Natural killer cell treated with Interleukin-12 subunit alpha and Interleukin-12 subunit beta and Interleukin-15 and Interleukin-18, amount 100 ng/mL, for 72 hours (primary cell): ENCODE measurements around the gene PARVB. TPM values are rescaled to one million over a fixed set of nuclear protein-coding genes. Genes with fewer than 3 reads are reported as not detected.

Experiments
- ATAC-seq, 2 donors: fragments of 150-1000 bp; cut with Tn5 transposase in 1 of 2; sonication (Bioruptor Pico), chemical (Tn5 transposase) in 1 of 2; 2 replicates each; pipeline ENCODE4 v1.10.0; 2021
- DNase-seq: peaks from one replicate; pipeline ENCODE4 v3.0.0; 2022; ENCODE audit warnings: low spot score
- H3K27ac Mint-ChIP-seq, 2 donors: 1 replicate in 1 of 2; 2 replicates in 1 of 2; pipeline ENCODE4 v1.8.0; 2022; ENCODE audit warnings: mixed read lengths in 2 of 2, mild to moderate bottlenecking in 1 of 2, moderate library complexity in 1 of 2
- H3K27me3 Mint-ChIP-seq, 2 donors: 1 replicate in 1 of 2; 2 replicates in 1 of 2; pipeline ENCODE4 v1.8.0; 2022; ENCODE audit warnings: mixed read lengths in 2 of 2
- H3K36me3 Mint-ChIP-seq: one replicate; pipeline ENCODE4 v1.8.0; 2022; ENCODE audit warnings: mixed read lengths
- H3K4me1 Mint-ChIP-seq, 2 donors: 1 replicate in 1 of 2; 2 replicates in 1 of 2; pipeline ENCODE4 v1.8.0; 2022; ENCODE audit warnings: low read depth in 2 of 2, mixed read lengths in 2 of 2, mild to moderate bottlenecking in 1 of 2
- H3K4me3 Mint-ChIP-seq: one replicate; pipeline ENCODE4 v1.8.0; 2022; ENCODE audit warnings: mixed read lengths
- H3K9me3 Mint-ChIP-seq: 2 replicates; pipeline ENCODE4 v1.8.0; 2022; ENCODE audit warnings: mixed read lengths
- total RNA-seq, 2 donors: library from RNA; stranded (reverse); gene quantifications; one replicate each; pipeline ENCODE4 v1.2.3, GENCODE V29; 2022

Gene PARVB
- total RNA-seq, 2 donors from 2014 or later: 16.9 to 61.3 TPM

DNA sequence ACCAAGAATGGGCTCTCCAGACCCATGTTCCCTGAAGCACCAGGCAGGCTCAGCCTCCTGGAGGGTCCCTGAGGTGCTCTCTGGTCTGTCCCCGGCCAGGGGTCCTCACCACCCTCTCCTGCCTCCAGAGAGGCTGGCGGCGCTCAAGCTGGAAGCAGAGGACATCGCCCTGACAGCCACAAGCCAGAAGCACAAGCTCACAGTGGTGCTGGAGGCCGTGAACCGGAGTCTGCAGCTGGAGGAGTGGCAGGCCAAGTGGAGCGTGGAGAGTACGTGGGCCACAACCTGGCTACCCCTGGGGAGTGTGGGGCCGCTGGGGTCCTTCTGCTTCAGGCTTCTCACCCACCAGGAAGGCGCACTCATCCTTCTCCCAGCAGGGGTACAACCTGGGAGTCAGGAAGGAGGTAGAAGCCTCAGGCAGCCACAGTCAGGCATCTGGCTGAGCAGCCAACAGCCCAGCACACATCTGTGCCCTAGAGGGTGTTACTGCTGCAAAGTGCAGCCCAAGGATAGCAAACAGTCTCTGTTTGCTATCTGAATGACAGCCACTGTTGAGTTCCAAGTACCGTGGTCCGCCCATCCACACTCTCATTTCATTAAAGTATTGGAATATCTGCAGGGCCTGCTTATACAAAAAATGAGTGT lies 165.0 kb downstream of the PARVB start:
- no peaks in the 10 kb centered on the region for H3K27me3 Mint-ChIP-seq
- ATAC-seq (no peak), DNase-seq (no peak)
- H3K27ac Mint-ChIP-seq: no peak overlapping the region
- peaks cover 6% of the 10 kb centered on the region for H3K36me3 Mint-ChIP-seq
- no peaks in the 10 kb centered on the region for H3K9me3 Mint-ChIP-seq
- H3K4me1 Mint-ChIP-seq: peaks cover 25 to 29% of the 10 kb centered on the region in 2 donors
- H3K4me3 Mint-ChIP-seq: no peak overlapping the region

DNA sequence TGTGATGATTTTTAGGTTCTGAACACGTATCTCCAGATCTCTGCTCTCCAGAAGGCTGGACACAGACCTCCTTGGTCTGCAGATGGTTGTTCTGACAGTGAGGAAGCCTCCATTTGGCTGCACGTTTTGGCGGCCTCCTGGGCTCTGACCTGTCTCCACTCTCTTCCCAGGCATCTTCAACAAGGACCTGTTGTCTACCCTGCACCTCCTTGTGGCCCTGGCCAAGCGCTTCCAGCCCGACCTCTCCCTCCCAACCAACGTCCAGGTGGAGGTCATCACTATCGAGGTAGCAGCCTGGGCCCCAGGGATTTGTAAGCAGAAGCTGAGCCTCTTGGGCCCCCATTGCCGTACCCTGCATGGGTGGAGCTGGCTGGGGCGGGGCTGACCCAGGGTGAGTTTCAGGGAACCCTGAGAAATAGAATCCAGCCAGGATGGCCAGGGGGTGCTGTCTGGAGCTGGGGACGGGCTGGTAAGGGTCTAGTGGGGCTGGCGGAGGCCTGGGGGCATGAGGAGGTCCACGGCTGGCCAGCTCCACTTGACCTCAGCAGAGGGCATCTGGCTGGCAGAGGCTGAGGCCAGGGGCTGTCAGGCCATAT lies 166.4 kb downstream of the PARVB start:
- peaks cover 10% of the 10 kb centered on the region for H3K36me3 Mint-ChIP-seq
- H3K4me3 Mint-ChIP-seq: no peak overlapping the region
- peaks cover 30 to 33% of the 10 kb centered on the region in 2 donors for H3K4me1 Mint-ChIP-seq
- DNase-seq (no peak), ATAC-seq (no peak)
- H3K27ac Mint-ChIP-seq: no peak overlapping the region
- no peaks in the 10 kb centered on the region for H3K9me3 Mint-ChIP-seq
- no peaks in the 10 kb centered on the region for H3K27me3 Mint-ChIP-seq

DNA sequence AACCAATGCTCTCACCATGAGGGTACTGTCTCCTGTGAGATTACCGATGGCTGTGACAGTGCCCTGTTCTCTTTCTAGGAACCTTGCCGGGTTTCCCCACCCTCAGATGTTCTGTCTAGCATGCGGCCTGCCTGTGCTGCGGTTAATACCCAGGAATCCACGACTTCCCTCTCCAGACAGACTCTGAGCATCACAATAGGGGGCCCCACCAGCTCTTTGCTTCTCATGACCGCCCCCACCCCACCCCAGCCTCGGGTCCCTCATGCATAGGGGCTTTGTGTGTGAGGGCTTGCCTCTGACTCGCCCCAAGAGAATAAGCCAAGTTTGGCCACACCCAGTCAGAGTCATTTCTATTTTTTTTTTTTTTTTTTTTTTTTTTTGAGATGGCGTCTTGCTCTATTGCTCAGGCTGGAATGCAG lies 166.9 kb downstream of the PARVB start:
- peaks cover 10% of the 10 kb centered on the region for H3K36me3 Mint-ChIP-seq
- DNase-seq (no peak), ATAC-seq (peak in 1 of 2 donors; percentile 64)
- no peaks in the 10 kb centered on the region for H3K9me3 Mint-ChIP-seq
- no peaks in the 10 kb centered on the region for H3K27me3 Mint-ChIP-seq
- H3K4me3 Mint-ChIP-seq: no peak overlapping the region
- H3K27ac Mint-ChIP-seq: no peak overlapping the region
- H3K4me1 Mint-ChIP-seq: peaks cover 29 to 33% of the 10 kb centered on the region in 2 donors

DNA sequence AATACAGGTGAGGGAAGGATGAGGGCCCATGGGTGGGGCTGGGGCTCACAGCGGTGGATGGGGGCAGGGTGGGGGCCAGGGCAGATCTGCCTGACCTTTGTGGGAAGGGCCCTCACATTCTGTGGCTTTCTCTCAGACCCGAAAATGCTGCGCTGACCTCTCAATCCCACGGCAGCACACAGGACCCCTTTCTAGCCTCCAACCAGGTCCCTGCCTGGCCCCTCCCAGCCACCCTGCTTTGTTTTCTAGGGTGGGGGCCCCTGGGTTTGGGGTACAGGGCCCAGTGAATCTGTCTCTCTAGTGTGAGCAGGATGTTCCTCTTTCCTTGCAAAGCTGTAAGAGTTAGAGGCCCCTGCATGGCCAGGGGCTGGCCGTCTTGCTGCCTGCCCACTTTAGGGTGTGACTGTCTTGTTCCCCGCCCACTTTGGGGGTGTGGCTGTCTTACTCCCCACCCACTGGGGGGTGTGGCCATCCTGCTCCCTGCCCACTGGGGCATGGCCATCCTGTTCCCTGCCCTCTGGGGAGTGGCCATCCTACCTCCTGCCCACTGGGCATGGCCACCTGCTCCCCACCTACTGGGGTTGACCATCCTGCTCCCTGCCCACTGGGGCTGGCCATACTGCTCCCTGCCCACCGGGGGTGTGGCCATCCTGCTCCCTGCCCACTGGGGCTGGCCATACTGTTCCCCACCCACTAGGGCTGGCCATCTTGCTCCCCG lies 168.2 kb downstream of the PARVB start:
- Mint-ChIP-seq H3K27me3 (no peaks in the 10 kb centered on the region), H3K27ac (no peak overlapping the region), H3K4me1 (peaks cover 28 to 31% of the 10 kb centered on the region in 2 donors), H3K36me3 (peaks cover 10% of the 10 kb centered on the region), H3K4me3 (no peak overlapping the region), H3K9me3 (no peaks in the 10 kb centered on the region)
- peak; percentile 62 to 73 for ATAC-seq
- no peak for DNase-seq

DNA sequence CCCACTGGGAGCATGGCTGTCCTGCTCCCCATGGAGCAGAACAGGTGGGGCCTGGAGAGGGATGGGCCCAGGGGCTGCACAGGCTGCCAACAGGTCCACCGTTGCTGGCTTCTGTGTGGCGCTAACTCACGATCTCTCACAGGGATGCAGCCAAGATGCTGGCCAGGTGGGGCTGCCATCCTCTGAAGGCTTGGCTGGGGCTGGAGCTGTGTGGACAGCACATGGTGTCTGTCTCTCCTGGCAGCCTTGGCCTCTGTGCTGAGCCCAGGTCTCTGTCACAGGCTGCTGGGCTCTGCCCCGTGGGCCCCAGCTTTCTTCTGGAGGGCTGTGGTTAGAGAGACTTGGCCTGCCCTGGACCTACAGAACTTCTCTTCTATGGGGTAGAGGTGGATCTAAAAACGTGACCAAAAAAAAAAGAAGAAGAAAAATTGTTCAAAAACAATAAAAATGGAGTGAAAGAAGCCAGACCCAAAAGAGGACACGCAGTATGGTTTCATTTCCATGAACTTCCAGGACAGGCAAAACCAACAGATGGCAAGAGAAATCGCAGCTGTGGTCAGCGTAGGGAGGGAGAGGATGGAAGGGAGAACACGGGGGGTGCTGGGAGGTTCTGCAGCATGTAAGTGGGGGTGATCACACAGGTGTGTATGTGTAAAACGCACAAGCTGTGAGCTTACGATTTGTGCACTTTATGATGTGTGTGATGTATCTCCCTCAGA lies 168.9 kb downstream of the PARVB start:
- Mint-ChIP-seq H3K27ac (peak overlapping the region in 1 of 2 donors; percentile 68), H3K36me3 (peaks cover 10% of the 10 kb centered on the region)
- no peak for ATAC-seq

DNA sequence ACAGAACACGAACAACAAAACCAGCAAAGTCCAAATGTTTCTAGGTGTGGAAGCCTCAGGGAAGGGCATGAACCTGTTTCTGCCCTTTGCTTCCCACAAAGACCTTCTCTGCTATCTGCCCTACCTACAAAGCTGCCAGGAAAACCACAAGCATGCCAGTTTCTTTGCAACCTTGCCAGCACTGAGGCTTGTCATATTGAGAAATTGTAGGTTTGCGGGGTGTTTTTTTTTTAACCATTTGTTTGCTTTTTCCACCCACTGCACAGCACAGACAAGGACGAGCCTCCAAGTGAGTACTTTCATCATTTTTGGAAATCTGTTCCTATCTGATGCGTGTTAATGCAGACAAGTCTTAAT lies 169.4 kb downstream of the PARVB start:
- peaks cover 14% of the 10 kb centered on the region for H3K36me3 Mint-ChIP-seq
- H3K27ac Mint-ChIP-seq: peak overlapping the region in 1 of 2 donors; percentile 68
- no peak for DNase-seq
- no peak overlapping the region for H3K4me3 Mint-ChIP-seq
- no peaks in the 10 kb centered on the region for H3K27me3 Mint-ChIP-seq
- H3K9me3 Mint-ChIP-seq: no peaks in the 10 kb centered on the region
- peaks cover 24 to 33% of the 10 kb centered on the region in 2 donors for H3K4me1 Mint-ChIP-seq
- ATAC-seq: no peak

More for the DNA sequence above, 168.9 kb downstream of the PARVB start:
- Mint-ChIP-seq H3K27me3 (no peaks in the 10 kb centered on the region), H3K4me1 (peaks cover 26 to 29% of the 10 kb centered on the region in 2 donors), H3K4me3 (peak overlapping the region; percentile 14), H3K9me3 (no peaks in the 10 kb centered on the region)
- DNase-seq: no peak

DNA sequence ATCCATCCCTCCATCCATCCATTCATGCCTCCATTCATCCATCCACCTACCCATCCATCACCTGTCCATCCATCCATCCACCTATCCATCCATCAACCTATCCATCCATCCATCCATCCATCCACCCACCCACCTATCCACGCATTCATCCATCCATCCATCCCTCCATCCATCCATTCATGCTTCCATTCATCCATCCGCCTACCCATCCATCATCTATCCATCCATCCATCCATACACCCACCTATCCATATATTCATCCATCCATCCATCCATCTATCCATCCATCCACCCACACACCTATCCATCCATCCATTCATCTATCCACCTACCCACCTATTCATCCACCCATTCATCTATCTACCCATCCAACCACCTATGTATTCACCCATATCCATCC lies 170.5 kb downstream of the PARVB start:
- H3K9me3 Mint-ChIP-seq: no peaks in the 10 kb centered on the region

DNA sequence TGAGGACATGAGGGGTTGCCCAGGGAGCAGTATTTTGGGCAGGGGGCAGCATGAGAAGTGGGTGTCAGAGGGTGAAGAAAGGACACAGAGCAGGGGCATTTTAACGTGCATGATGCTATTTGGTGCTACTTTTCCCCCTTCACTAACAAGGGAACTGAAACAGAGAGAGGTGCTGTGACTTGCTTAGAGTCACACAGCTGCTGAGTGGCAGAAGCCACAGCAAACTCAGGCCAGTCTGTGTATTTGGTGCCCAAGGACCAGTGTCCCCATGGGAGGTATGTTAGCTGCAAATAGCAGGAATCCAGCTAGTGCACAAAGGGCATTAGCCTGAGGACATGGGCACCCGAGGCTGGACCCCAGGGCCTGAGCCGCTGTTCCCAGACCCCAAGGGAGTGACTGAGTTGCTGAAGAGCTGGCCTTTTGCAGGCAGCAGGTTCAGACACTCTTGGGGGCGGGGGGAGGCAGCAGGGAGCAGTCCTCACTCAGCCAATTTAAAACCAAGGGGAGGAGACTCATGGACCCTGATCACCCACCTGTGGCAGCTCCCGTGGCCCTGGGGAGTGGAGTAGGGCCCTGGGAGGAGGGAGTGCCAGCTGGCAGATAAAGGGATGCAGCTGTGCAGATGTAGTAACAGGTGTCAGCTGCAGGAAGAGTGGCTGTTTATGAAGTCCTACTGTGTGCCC lies 171.2 kb downstream of the PARVB start:
- Mint-ChIP-seq H3K4me1 (peaks cover 36 to 45% of the 10 kb centered on the region in 2 donors), H3K27me3 (no peaks in the 10 kb centered on the region), H3K4me3 (no peak overlapping the region), H3K27ac (no peak overlapping the region), H3K9me3 (no peaks in the 10 kb centered on the region), H3K36me3 (peaks cover 25% of the 10 kb centered on the region)
- DNase-seq (no peak), ATAC-seq (no peak)

More for the DNA sequence above, 170.5 kb downstream of the PARVB start:
- ATAC-seq: no peak
- H3K27ac Mint-ChIP-seq: no peak overlapping the region
- no peak for DNase-seq
- H3K36me3 Mint-ChIP-seq: peaks cover 24% of the 10 kb centered on the region
- H3K27me3 Mint-ChIP-seq: no peaks in the 10 kb centered on the region
- H3K4me3 Mint-ChIP-seq: no peak overlapping the region
- peaks cover 32 to 44% of the 10 kb centered on the region in 2 donors for H3K4me1 Mint-ChIP-seq

DNA sequence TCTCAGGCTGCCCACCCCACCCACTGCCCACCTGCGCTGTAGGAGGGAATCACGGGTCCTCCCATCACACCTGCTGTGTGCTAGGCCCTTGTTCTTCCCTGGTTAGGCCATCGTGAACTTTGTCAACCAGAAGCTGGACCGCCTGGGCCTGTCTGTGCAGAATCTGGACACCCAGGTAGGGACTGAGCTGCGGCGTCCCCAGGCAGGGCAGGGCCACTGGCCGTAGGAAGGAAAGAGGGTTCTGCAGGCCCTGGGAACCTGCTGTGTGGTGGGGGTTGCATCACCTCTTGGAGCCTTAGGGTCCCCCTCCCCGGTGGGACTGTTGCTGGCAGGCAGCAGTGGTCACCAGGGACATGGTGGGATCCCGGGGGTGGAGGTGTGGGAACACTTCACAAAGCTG lies 172.1 kb downstream of the PARVB start:
- Mint-ChIP-seq H3K36me3 (peaks cover 25% of the 10 kb centered on the region), H3K4me1 (peaks cover 41 to 45% of the 10 kb centered on the region in 2 donors), H3K4me3 (no peak overlapping the region), H3K27me3 (no peaks in the 10 kb centered on the region), H3K9me3 (no peaks in the 10 kb centered on the region), H3K27ac (no peak overlapping the region)
- no peak for ATAC-seq
- no peak for DNase-seq

DNA sequence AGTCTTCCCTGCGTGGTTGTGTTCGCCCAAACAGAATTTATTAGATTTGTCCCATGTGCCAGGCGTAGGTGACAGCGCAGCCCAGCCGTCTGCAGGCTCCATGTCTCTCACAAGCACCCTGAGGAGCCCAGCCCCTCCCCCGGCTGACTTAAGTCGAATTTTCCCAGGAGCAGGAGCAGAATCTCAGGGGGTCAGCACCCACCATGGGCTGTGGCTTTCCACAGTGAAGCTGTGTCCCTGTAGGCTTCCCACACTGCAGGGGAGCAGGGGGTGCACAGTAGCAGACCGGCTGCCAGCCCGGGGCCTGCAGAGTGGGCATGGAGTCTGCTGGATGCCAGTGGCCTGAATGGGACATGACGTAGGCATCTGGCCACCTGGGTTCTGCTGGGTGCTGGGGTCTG lies 172.6 kb downstream of the PARVB start:
- no peak for ATAC-seq
- peaks cover 39 to 42% of the 10 kb centered on the region in 2 donors for H3K4me1 Mint-ChIP-seq
- H3K36me3 Mint-ChIP-seq: peaks cover 25% of the 10 kb centered on the region

DNA sequence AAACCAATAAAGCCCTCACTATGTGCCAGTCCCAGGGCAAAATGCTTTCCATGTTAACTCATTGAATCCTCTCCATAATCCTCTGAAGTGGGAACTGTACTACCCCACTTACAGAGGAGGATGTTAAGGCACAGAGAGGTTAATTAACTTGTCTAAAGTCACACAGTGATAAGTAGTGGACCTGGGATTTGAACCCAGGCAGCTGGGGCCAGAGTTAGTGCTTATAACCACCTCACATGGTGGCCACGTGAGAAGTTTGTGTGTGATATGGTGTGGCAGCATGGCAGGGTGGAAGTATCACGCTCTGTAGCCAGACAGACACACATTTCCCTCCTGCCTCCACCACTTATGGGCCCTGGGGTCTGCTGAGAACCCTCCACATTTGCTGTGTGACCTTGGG lies 173.2 kb downstream of the PARVB start:
- H3K36me3 Mint-ChIP-seq: peaks cover 25% of the 10 kb centered on the region
- H3K4me3 Mint-ChIP-seq: no peak overlapping the region
- H3K9me3 Mint-ChIP-seq: no peaks in the 10 kb centered on the region
- H3K27me3 Mint-ChIP-seq: no peaks in the 10 kb centered on the region
- no peak for ATAC-seq
- H3K4me1 Mint-ChIP-seq: peaks cover 40 to 41% of the 10 kb centered on the region in 2 donors
- DNase-seq: no peak
- no peak overlapping the region for H3K27ac Mint-ChIP-seq

More for the DNA sequence above, 172.6 kb downstream of the PARVB start:
- no peaks in the 10 kb centered on the region for H3K27me3 Mint-ChIP-seq
- no peak for DNase-seq
- no peak overlapping the region for H3K4me3 Mint-ChIP-seq
- no peak overlapping the region for H3K27ac Mint-ChIP-seq
- H3K9me3 Mint-ChIP-seq: no peaks in the 10 kb centered on the region

DNA sequence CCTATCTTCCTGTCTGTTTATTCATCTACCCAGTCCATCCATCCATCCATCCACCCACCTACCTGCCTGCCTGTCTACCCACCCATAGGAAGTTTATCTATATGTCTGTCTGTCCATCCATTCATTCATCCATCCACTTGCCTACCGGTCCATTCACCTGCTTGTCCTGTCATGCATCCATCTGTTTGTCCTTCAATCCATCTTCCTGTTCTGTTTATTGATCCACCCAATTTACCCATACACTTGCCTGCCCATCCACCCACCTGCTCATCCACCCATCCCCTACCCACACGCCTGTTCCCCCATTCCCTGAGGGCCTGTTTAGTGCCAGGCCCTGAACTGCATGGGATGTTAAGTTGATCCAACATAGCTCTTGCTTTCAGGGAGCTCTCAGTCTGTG lies 175.1 kb downstream of the PARVB start:
- Mint-ChIP-seq H3K4me1 (peaks cover 24 to 26% of the 10 kb centered on the region in 2 donors), H3K27ac (no peak overlapping the region), H3K27me3 (no peaks in the 10 kb centered on the region), H3K9me3 (no peaks in the 10 kb centered on the region), H3K4me3 (no peak overlapping the region), H3K36me3 (peaks cover 19% of the 10 kb centered on the region)
- ATAC-seq (no peak), DNase-seq (no peak)

DNA sequence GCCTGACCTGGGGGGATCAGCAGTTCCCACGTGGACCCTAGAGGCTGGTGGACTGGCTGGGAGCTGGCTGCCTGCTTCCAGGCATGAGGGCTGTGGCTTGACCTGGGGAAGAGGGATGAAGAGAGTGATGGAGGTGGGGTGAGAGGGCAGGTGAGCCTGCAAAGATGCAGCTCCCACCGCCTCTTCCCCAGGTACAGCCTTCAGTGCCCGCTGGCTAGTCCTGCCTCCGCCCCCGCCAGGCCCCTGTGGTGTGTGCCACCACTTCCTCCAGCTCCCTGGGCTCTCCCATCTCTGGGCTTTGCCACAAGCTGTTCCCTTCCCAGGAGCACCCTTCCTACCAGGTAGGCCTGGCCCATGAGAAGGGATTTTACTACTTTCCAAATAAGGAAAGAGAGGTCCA lies 175.8 kb downstream of the PARVB start:
- ATAC-seq (no peak), DNase-seq (no peak)
- Mint-ChIP-seq H3K9me3 (no peaks in the 10 kb centered on the region), H3K36me3 (peaks cover 16% of the 10 kb centered on the region), H3K4me3 (no peak overlapping the region), H3K27me3 (no peaks in the 10 kb centered on the region), H3K27ac (no peak overlapping the region), H3K4me1 (peaks cover 17 to 20% of the 10 kb centered on the region in 2 donors)
